ENCODE measurements around the gene GTF2A1L.

The GTF2A1L gene

DNA sequence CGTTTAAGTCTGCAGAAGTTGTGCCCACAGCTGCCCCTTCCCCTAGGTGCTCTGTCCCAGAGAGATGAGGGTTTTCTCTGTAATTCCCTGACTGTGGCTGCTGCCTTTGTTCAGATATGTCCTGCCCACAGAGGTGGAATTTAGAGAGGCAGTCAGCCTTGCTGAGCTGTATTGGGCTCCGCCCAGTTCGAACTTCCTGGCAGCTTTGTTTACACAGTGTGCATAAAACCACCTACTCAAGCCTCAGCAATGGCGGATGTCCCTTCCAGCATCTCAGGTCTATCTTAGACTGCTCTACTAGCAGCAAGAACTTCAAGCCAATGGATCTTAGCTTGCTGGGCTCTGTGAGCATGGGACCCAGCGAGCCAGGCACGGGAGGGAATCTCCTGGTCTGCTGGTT is 89.8 kb downstream of the GTF2A1L start:
- no peak for DNase-seq

GRCh38 chr2:48709096-48710034 is 91.7 kb downstream of the GTF2A1L start:
- no peak for DNase-seq

- no peak for DNase-seq
These were observed 93.7 kb downstream of the GTF2A1L start for GRCh38 chr2:48711343-48711742.

GRCh38 chr2:48712151-48712550 is 94.5 kb downstream of the GTF2A1L start:
- DNase-seq: no peak

DNA sequence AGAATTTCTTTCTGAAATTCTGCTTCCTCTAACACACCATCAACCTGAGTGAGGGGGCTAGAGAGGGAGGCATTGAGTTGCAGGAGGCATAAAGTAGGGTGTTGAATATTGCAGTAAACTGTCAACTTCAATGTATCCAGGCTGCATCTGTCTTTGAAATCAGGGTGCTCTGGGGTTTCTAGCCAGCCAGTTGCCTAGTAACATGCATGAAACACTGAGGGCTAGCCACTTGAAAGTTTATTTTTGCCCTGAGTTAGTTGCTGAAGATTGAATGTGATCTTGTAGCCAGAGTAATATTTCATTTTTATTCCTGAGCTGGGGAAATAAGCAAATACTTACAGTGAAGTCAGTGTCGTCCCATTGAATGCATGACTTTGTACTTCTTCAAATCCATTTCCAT is 96.0 kb downstream of the GTF2A1L start:
- no peak for DNase-seq

- no peak for DNase-seq
These were observed 96.6 kb downstream of the GTF2A1L start for GRCh38 chr2:48714245-48714644.

GRCh38 chr2:48715042-48715899 is 97.6 kb downstream of the GTF2A1L start:
- no peak for DNase-seq

DNA sequence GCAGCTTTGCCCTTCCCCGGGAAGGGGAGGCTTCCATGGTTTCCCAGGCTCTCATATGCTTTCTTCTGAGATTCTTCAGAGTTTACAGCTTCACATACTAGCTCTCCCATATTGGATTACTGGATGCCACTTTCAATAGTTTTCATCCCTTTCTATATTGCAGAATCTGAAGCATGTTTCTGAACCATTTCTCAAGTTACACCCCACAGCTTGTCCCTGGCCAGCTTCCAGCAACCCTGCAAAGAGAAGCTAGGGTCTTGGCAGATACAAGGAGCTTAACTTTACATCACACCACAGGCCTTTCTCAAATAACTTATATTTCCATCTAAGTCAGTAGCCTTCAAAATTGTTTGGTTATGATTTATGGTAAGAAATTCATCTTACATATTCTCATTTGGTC is 98.3 kb downstream of the GTF2A1L start:
- no peak for DNase-seq

DNA sequence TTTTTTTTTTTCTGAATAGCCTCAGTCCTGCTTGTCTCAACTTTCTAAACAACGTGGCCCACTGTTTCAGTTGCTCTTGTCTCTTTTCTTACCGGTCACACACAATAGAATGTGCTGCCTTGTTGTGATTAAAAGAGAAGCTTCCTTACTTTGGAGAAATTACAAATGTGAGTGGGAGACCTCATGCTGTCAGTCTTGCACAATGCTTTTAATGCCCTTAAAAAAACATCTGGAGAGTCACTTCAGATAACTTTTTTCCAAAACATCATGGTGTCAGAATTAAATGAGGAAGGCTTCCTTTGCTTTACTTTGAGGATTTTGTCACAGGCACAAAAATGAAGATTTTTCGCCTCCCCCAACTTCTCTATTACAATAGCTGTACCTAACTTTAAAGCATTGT is 100.2 kb downstream of the GTF2A1L start:
- DNase-seq: no peak

- DNase-seq: no peak
These were observed 102.0 kb downstream of the GTF2A1L start for GRCh38 chr2:48719480-48720177.

GRCh38 chr2:48721158-48721557 is 103.5 kb downstream of the GTF2A1L start:
- DNase-seq: no peak

DNA sequence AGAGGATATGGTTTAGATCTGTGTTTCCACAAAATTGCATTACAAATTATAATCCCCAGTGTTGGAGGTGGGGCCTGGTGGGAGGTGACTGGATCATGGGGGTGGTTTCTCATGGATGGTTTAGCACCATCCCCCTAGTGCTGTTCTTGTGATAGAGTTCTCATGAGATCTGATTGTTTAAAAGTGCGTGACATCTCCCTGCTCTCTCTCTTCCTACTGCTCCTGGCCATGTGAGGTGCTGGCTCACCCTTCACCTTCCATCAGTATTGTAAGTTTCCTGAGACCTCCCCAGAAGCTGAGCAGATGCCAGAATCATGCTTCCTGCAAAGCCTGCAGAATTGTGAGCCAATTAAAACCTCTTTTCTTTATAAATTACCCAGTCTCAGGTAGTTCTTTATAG is 104.7 kb downstream of the GTF2A1L start:
- DNase-seq: no peak

- DNase-seq: no peak
These were observed 105.5 kb downstream of the GTF2A1L start for GRCh38 chr2:48723129-48723528.

DNA sequence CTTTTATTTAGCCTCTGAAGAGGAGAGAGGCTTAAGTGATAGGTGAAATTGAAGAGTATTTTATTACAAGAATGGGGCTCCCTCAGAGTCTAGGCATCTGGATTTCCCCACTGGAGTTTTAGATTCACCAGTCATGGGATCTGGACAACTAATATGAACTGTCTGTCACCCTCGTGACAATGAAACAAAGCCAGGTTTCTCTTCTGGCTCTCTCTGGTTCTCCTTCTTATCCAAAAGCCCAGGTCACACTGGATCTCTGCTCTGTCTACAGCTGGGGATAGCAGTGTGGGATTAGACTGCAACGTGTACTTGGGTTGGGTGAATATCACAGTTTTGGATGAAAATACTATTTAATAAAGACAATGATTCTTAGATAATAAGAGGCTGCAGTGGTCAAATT is 106.6 kb downstream of the GTF2A1L start:
- no peak for DNase-seq

- DNase-seq: no peak
These were observed 108.2 kb downstream of the GTF2A1L start for GRCh38 chr2:48725696-48726494.

DNA sequence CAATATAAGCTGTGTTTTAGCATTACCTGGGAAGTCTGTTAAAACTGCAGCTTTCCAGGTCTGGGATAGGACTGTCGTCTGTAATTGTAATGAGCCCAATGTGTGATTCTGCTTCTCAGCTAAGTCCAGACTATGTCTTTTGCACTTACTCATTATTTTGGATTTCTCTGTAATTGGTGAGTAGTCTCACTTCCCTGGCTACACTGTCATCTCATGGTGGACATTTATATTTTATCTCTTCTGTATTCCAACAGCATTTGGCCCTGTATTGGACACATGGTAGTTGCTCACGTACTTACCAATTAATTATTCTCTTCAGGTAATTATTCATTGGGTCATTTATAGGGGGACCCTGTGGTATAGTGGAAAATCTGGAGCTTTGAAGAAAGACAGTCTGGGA is 109.9 kb downstream of the GTF2A1L start:
- no peak for DNase-seq

- DNase-seq: no peak
These were observed 110.6 kb downstream of the GTF2A1L start for GRCh38 chr2:48728295-48728694.

GRCh38 chr2:48728840-48729239 is 111.2 kb downstream of the GTF2A1L start:
- no peak for DNase-seq

Measured in activated effector memory CD4-positive, alpha-beta T cell treated with Interleukin-2 at 50 U/mL for 16 hours (primary cell).